ENCODE data around the gene CZIB. TPM values are rescaled to one million over a fixed set of nuclear protein-coding genes. Genes with fewer than 3 reads are reported as not detected.
"Not testable (repeated sequence)": the region's sequence is repeated elsewhere in the genome, so short reads cannot be mapped to it uniquely, and the experiment has no call there.

The CZIB gene
- total RNA-seq, 1 donor from 2014 or later = 50.6 TPM

GRCh38 chr1:53189061-53189460 lies 31.4 kb downstream of the CZIB start:
- DNase-seq (ENCODE audit: extremely low read depth, low read depth, low spot score) = no peak

- no peak for DNase-seq (ENCODE audit: extremely low read depth, low read depth, low spot score)
These were observed 32.3 kb downstream of the CZIB start for GRCh38 chr1:53188099-53188498.

- DNase-seq (ENCODE audit: extremely low read depth, low read depth, low spot score) = no peak
These were observed 33.0 kb downstream of the CZIB start for GRCh38 chr1:53187401-53187800.

- no peak for DNase-seq (ENCODE audit: extremely low read depth, low read depth, low spot score)
These were observed 33.9 kb downstream of the CZIB start for GRCh38 chr1:53186533-53186932.

GRCh38 chr1:53185955-53186297 lies 34.5 kb downstream of the CZIB start:
- not testable (repeated sequence) for DNase-seq (ENCODE audit: extremely low read depth, low read depth, low spot score)

GRCh38 chr1:53183095-53183990 lies 37.1 kb downstream of the CZIB start:
- no peak for DNase-seq (ENCODE audit: extremely low read depth, low read depth, low spot score)

- no peak for DNase-seq (ENCODE audit: extremely low read depth, low read depth, low spot score)
These were observed 37.7 kb downstream of the CZIB start for GRCh38 chr1:53182716-53183094.

- DNase-seq (ENCODE audit: extremely low read depth, low read depth, low spot score) = peak; percentile 50
These were observed 38.3 kb downstream of the CZIB start for GRCh38 chr1:53182111-53182593.

GRCh38 chr1:53180951-53181350 lies 39.5 kb downstream of the CZIB start:
- no peak for DNase-seq (ENCODE audit: extremely low read depth, low read depth, low spot score)

GRCh38 chr1:53180226-53180625 lies 40.2 kb downstream of the CZIB start:
- DNase-seq (ENCODE audit: extremely low read depth, low read depth, low spot score) = no peak

- DNase-seq (ENCODE audit: extremely low read depth, low read depth, low spot score) = no peak
These were observed 43.8 kb downstream of the CZIB start for GRCh38 chr1:53176452-53177208.

- no peak for DNase-seq (ENCODE audit: extremely low read depth, low read depth, low spot score)
These were observed 45.2 kb downstream of the CZIB start for GRCh38 chr1:53174971-53175913.

GRCh38 chr1:53172426-53173128 lies 47.9 kb downstream of the CZIB start:
- no peak for DNase-seq (ENCODE audit: extremely low read depth, low read depth, low spot score)

GRCh38 chr1:53166912-53167311 lies 53.5 kb downstream of the CZIB start:
- no peak for DNase-seq (ENCODE audit: extremely low read depth, low read depth, low spot score)

- no peak for DNase-seq (ENCODE audit: extremely low read depth, low read depth, low spot score)
These were observed 54.1 kb downstream of the CZIB start for GRCh38 chr1:53166366-53166765.

GRCh38 chr1:53165408-53165961 lies 54.9 kb downstream of the CZIB start:
- DNase-seq (ENCODE audit: extremely low read depth, low read depth, low spot score) = no peak

Data from glomerular endothelial cell (primary cell).